GM23338 (cell line): ENCODE measurements around the gene BCAS3. TPM values are rescaled to one million over a fixed set of nuclear protein-coding genes. Genes with fewer than 3 reads are reported as not detected.

ENCODE experiments used
- ATAC-seq: fragments of 200-7000 bp; cut with Tn5 transposase; 3 replicates; pipeline ENCODE4 v1.9.1; 2020
- DNase-seq: peaks from one replicate; pipeline ENCODE4 v3.0.0-alpha.2; 2015; ENCODE audit warnings: low spot score
- H2AFZ ChIP-seq: fragments of 200-600 bp; sonication (generic); 2 replicates; pipeline ENCODE4 v1.8.0; 2016; ENCODE audit warnings: antibody characterized with exemption, mild to moderate bottlenecking, moderate library complexity
- H3F3A ChIP-seq: fragments of 200-600 bp; sonication (generic); replicated peaks from 2 replicates; pipeline ENCODE4 v1.8.0; 2017; ENCODE audit warnings: antibody characterized with exemption, mixed run types, low read depth
- H3K27ac ChIP-seq: fragments of 200-600 bp; sonication (generic); 2 replicates; pipeline ENCODE4 v1.6.1; 2016; ENCODE audit warnings: low read depth
- H3K27me3 ChIP-seq: fragments of 200-600 bp; sonication (generic); 2 replicates; pipeline ENCODE4 v1.8.0; 2016; ENCODE audit warnings: mild to moderate bottlenecking, mixed run types, moderate library complexity; ENCODE audit not compliant: insufficient read depth
- H3K36me3 ChIP-seq: fragments of 200-600 bp; sonication (generic); 2 replicates; pipeline ENCODE4 v1.8.0; 2016; ENCODE audit warnings: mild to moderate bottlenecking; ENCODE audit not compliant: insufficient read depth
- H3K4me1 ChIP-seq: fragments of 200-600 bp; sonication (generic); 2 replicates; pipeline ENCODE4 v1.8.0; 2016; ENCODE audit warnings: mild to moderate bottlenecking, moderate library complexity; ENCODE audit not compliant: insufficient read depth
- H3K4me2 ChIP-seq: fragments of 200-600 bp; sonication (generic); 2 replicates; pipeline ENCODE4 v1.7.1; 2017; ENCODE audit warnings: mixed run types
- H3K4me3 ChIP-seq: fragments of 200-600 bp; sonication (generic); 2 replicates; pipeline ENCODE4 v1.6.1; 2016; ENCODE audit warnings: mixed run types
- H3K79me2 ChIP-seq: fragments of 200-600 bp; sonication (generic); replicated peaks from 2 replicates; pipeline ENCODE4 v1.8.0; 2017; ENCODE audit warnings: mild to moderate bottlenecking; ENCODE audit not compliant: insufficient read depth
- H3K9me2 ChIP-seq: fragments of 200-600 bp; sonication (generic); 2 replicates; pipeline ENCODE4 v1.8.0; 2017; ENCODE audit not compliant: insufficient read depth
- H4K20me1 ChIP-seq: fragments of 200-600 bp; sonication (generic); replicated peaks from 2 replicates; pipeline ENCODE4 v1.8.0; 2017; ENCODE audit warnings: mild to moderate bottlenecking; ENCODE audit not compliant: insufficient read depth
- H3K27ac Mint-ChIP-seq: 2 replicates; pipeline ENCODE4 v1.8.0; 2020; ENCODE audit warnings: inconsistent platforms, mild to moderate bottlenecking, moderate library complexity, mixed read lengths
- H3K27me3 Mint-ChIP-seq: 3 replicates; pipeline ENCODE4 v1.8.0; 2022; ENCODE audit warnings: low read depth, mild to moderate bottlenecking, moderate library complexity, mixed read lengths, inconsistent platforms; ENCODE audit not compliant: insufficient read depth, poor library complexity
- H3K36me3 Mint-ChIP-seq: 3 replicates; pipeline ENCODE4 v1.8.0; 2021; ENCODE audit warnings: low read depth, mild to moderate bottlenecking, inconsistent platforms, moderate library complexity, mixed read lengths
- H3K4me1 Mint-ChIP-seq: 3 replicates; pipeline ENCODE4 v1.8.0; 2020; ENCODE audit warnings: mild to moderate bottlenecking, inconsistent platforms, mixed read lengths
- H3K4me3 Mint-ChIP-seq: 3 replicates; pipeline ENCODE4 v1.8.0; 2021; ENCODE audit warnings: moderate library complexity, mild to moderate bottlenecking, inconsistent platforms, mixed read lengths
- H3K9me3 Mint-ChIP-seq: 3 replicates; pipeline ENCODE4 v1.8.0; 2020; ENCODE audit warnings: moderate library complexity, mild to moderate bottlenecking, inconsistent platforms, mixed read lengths
- CREB1 ChIP-seq: fragments of 250-450 bp; sonication (Bioruptor Pico); IDR thresholded peaks from 2 replicates; pipeline ENCODE4 v1.5.0; 2020; ENCODE audit warnings: low read depth, mild to moderate bottlenecking, moderate library complexity
- EZH2 ChIP-seq: fragments of 200-600 bp; sonication (generic); IDR thresholded peaks from one replicate; pipeline ENCODE4 v1.8.0; 2017; ENCODE audit warnings: antibody characterized with exemption, mild to moderate bottlenecking, low read depth; ENCODE audit not compliant: unreplicated experiment
- JUNB ChIP-seq: IDR thresholded peaks from one replicate; pipeline ENCODE4 v1.6.1; 2016; ENCODE audit warnings: antibody characterized with exemption; ENCODE audit not compliant: unreplicated experiment
- NANOG ChIP-seq: IDR thresholded peaks from 2 replicates; pipeline ENCODE4 v1.6.1; 2016; ENCODE audit warnings: antibody characterized with exemption, borderline replicate concordance
- POLR2AphosphoS5 ChIP-seq: IDR thresholded peaks from 2 replicates; pipeline ENCODE4 v1.6.1; 2016; ENCODE audit warnings: antibody characterized with exemption, low read depth
- STAT1 ChIP-seq: IDR thresholded peaks from one replicate; pipeline ENCODE4 v1.6.1; 2016; ENCODE audit warnings: antibody characterized with exemption; ENCODE audit not compliant: unreplicated experiment
- ZNF331 ChIP-seq: fragments of 250-450 bp; sonication (Bioruptor Pico); IDR thresholded peaks from 2 replicates; pipeline ENCODE4 v1.5.0; 2020; ENCODE audit warnings: low read depth, mild to moderate bottlenecking, moderate library complexity
- polyA plus RNA-seq: library from polyadenylated mRNA; unstranded; fragments of >200 nt; fragmentation: Nextera tagmentation; extraction: Ambion mirVana; gene quantifications from 2 replicates; pipeline ENCODE4 v1.2.1, GENCODE V29; 2016
- total RNA-seq: library from RNA; depleted of rRNA; stranded (reverse); fragments of >200 nt; shearing (Covaris generic); gene quantifications from 2 replicates; pipeline ENCODE4 v1.2.3, GENCODE V29; 2014
- TF ChIP-seq, protein P1 (sequence below): IDR thresholded peaks from one replicate; pipeline ENCODE4 v1.6.1; 2018; ENCODE audit warnings: antibody characterized with exemption; ENCODE audit not compliant: unreplicated experiment
- TF ChIP-seq, protein P2 (sequence below): IDR thresholded peaks from 2 replicates; pipeline ENCODE4 v1.6.1; 2016; ENCODE audit warnings: antibody characterized with exemption
- TF ChIP-seq, protein P3 (sequence below), 2 experiments: fragments of 200-600 bp in 1 of 2; sonication (generic) in 1 of 2; conservative IDR thresholded peaks; 2 replicates each; pipeline versions ENCODE4 v1.5.1 to v1.6.1; 2016 to 2017; ENCODE audit warnings: antibody characterized with exemption in 2 of 2, low read depth in 2 of 2, mild to moderate bottlenecking in 2 of 2, moderate library complexity in 1 of 2
- TF ChIP-seq, protein P4 (sequence below): fragments of 250-450 bp; sonication (Bioruptor Pico); IDR thresholded peaks from 2 replicates; pipeline ENCODE4 v1.5.0; 2020; ENCODE audit warnings: mild to moderate bottlenecking, moderate library complexity

Gene BCAS3
- total and polyA plus RNA-seq, 2 experiments from 2014 or later: 8.2 to 28.0 TPM

DNA sequence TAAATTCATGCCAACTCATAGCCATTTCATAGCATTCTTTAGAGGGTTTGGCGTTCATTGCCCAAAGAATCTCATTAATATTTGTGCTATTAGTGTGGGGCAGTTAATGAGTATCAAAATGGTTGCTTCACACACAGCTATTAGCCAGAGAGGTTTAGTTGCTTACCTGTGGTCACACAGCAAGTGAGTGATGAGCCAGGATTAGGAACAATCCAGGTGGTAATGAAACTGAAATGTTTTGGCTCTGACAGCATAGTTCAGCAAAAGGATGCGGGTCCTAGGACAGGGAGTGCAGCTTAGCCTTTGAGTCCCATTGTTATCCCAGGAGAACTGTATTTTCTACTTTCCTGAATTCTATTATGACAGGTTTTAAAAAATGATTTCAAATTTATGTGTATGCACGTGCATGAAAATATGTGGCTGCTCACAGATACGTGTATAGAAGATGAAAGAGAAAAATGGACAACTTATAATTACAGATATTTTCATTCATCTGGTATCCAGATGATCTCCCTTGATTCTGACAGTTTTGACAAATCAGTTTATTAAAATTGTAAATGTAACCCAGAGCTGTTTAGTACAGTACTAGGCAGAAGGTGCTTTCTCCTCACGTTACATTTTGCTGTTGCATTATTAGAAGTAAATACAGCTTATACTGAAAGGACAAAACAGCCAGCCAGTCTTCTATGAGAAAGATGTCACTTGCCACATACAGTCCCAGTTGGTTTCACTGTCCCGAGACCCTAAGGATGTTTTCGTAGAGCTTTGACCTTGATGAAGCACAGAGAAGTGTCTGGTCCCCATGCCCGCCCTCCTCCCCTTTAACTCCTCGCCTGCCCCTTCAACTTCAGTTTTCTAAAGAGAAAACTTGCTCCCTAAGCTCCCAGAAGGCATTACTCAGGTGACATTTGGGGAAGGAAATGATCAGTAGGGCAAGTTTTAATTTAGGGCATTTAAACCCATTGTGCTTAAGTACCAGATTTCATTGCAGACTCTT is 622.2 kb downstream of the BCAS3 start:
- Histone ChIP-seq H3K4me2 (no peak overlapping the region), H3K36me3 (no peaks in the 10 kb centered on the region), H4K20me1 (no peaks in the 10 kb centered on the region), H3K4me1 (no peaks in the 10 kb centered on the region; the same call in 1 of the 2 replicates), H3K27me3 (no peaks in the 10 kb centered on the region), H2AFZ (no peak overlapping the region), H3K27ac (no peak overlapping the region), H3K9me2 (no peaks in the 10 kb centered on the region), H3K79me2 (no peaks in the 10 kb centered on the region), H3K4me3 (no peak overlapping the region), H3F3A (no peaks in the 10 kb centered on the region)
- Mint-ChIP-seq H3K4me3 (no peak overlapping the region), H3K36me3 (no peaks in the 10 kb centered on the region), H3K9me3 (no peaks in the 10 kb centered on the region), H3K4me1 (peaks cover 10% of the 10 kb centered on the region), H3K27me3 (no peaks in the 10 kb centered on the region), H3K27ac (no peak overlapping the region)
- TF ChIP-seq CREB1 (CRISPR knock-in tag) (no peak), JUNB (no peak), EZH2 (no peak), STAT1 (no peak), NANOG (no peak), POLR2AphosphoS5 (no peak), ZNF331 (CRISPR knock-in tag) (no peak)
- TF ChIP-seq, protein P1, sequence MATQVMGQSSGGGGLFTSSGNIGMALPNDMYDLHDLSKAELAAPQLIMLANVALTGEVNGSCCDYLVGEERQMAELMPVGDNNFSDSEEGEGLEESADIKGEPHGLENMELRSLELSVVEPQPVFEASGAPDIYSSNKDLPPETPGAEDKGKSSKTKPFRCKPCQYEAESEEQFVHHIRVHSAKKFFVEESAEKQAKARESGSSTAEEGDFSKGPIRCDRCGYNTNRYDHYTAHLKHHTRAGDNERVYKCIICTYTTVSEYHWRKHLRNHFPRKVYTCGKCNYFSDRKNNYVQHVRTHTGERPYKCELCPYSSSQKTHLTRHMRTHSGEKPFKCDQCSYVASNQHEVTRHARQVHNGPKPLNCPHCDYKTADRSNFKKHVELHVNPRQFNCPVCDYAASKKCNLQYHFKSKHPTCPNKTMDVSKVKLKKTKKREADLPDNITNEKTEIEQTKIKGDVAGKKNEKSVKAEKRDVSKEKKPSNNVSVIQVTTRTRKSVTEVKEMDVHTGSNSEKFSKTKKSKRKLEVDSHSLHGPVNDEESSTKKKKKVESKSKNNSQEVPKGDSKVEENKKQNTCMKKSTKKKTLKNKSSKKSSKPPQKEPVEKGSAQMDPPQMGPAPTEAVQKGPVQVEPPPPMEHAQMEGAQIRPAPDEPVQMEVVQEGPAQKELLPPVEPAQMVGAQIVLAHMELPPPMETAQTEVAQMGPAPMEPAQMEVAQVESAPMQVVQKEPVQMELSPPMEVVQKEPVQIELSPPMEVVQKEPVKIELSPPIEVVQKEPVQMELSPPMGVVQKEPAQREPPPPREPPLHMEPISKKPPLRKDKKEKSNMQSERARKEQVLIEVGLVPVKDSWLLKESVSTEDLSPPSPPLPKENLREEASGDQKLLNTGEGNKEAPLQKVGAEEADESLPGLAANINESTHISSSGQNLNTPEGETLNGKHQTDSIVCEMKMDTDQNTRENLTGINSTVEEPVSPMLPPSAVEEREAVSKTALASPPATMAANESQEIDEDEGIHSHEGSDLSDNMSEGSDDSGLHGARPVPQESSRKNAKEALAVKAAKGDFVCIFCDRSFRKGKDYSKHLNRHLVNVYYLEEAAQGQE: no peak
- TF ChIP-seq, protein P2, sequence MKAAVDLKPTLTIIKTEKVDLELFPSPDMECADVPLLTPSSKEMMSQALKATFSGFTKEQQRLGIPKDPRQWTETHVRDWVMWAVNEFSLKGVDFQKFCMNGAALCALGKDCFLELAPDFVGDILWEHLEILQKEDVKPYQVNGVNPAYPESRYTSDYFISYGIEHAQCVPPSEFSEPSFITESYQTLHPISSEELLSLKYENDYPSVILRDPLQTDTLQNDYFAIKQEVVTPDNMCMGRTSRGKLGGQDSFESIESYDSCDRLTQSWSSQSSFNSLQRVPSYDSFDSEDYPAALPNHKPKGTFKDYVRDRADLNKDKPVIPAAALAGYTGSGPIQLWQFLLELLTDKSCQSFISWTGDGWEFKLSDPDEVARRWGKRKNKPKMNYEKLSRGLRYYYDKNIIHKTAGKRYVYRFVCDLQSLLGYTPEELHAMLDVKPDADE: no peak
- TF ChIP-seq, protein P3, sequence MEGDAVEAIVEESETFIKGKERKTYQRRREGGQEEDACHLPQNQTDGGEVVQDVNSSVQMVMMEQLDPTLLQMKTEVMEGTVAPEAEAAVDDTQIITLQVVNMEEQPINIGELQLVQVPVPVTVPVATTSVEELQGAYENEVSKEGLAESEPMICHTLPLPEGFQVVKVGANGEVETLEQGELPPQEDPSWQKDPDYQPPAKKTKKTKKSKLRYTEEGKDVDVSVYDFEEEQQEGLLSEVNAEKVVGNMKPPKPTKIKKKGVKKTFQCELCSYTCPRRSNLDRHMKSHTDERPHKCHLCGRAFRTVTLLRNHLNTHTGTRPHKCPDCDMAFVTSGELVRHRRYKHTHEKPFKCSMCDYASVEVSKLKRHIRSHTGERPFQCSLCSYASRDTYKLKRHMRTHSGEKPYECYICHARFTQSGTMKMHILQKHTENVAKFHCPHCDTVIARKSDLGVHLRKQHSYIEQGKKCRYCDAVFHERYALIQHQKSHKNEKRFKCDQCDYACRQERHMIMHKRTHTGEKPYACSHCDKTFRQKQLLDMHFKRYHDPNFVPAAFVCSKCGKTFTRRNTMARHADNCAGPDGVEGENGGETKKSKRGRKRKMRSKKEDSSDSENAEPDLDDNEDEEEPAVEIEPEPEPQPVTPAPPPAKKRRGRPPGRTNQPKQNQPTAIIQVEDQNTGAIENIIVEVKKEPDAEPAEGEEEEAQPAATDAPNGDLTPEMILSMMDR (conservative IDR thresholded peaks at IDR 0.05; ENCODE audit: low read depth in 2 of 2): no peak
- TF ChIP-seq, protein P4, sequence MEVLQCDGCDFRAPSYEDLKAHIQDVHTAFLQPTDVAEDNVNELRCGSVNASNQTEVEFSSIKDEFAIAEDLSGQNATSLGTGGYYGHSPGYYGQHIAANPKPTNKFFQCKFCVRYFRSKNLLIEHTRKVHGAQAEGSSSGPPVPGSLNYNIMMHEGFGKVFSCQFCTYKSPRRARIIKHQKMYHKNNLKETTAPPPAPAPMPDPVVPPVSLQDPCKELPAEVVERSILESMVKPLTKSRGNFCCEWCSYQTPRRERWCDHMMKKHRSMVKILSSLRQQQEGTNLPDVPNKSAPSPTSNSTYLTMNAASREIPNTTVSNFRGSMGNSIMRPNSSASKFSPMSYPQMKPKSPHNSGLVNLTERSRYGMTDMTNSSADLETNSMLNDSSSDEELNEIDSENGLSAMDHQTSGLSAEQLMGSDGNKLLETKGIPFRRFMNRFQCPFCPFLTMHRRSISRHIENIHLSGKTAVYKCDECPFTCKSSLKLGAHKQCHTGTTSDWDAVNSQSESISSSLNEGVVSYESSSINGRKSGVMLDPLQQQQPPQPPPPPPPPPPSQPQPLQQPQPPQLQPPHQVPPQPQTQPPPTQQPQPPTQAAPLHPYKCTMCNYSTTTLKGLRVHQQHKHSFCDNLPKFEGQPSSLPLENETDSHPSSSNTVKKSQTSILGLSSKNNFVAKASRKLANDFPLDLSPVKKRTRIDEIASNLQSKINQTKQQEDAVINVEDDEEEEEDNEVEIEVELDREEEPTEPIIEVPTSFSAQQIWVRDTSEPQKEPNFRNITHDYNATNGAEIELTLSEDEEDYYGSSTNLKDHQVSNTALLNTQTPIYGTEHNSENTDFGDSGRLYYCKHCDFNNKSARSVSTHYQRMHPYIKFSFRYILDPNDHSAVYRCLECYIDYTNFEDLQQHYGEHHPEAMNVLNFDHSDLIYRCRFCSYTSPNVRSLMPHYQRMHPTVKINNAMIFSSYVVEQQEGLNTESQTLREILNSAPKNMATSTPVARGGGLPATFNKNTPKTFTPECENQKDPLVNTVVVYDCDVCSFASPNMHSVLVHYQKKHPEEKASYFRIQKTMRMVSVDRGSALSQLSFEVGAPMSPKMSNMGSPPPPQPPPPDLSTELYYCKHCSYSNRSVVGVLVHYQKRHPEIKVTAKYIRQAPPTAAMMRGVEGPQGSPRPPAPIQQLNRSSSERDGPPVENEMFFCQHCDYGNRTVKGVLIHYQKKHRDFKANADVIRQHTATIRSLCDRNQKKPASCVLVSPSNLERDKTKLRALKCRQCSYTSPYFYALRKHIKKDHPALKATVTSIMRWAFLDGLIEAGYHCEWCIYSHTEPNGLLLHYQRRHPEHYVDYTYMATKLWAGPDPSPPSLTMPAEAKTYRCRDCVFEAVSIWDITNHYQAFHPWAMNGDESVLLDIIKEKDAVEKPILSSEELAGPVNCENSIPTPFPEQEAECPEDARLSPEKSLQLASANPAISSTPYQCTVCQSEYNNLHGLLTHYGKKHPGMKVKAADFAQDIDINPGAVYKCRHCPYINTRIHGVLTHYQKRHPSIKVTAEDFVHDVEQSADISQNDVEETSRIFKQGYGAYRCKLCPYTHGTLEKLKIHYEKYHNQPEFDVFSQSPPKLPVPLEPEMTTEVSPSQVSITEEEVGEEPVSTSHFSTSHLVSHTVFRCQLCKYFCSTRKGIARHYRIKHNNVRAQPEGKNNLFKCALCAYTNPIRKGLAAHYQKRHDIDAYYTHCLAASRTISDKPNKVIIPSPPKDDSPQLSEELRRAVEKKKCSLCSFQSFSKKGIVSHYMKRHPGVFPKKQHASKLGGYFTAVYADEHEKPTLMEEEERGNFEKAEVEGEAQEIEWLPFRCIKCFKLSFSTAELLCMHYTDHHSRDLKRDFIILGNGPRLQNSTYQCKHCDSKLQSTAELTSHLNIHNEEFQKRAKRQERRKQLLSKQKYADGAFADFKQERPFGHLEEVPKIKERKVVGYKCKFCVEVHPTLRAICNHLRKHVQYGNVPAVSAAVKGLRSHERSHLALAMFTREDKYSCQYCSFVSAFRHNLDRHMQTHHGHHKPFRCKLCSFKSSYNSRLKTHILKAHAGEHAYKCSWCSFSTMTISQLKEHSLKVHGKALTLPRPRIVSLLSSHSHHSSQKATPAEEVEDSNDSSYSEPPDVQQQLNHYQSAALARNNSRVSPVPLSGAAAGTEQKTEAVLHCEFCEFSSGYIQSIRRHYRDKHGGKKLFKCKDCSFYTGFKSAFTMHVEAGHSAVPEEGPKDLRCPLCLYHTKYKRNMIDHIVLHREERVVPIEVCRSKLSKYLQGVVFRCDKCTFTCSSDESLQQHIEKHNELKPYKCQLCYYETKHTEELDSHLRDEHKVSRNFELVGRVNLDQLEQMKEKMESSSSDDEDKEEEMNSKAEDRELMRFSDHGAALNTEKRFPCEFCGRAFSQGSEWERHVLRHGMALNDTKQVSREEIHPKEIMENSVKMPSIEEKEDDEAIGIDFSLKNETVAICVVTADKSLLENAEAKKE (CRISPR knock-in tag): no peak
- ATAC-seq (no peak), DNase-seq (no peak)
